ENCODE results near the gene ERAL1.
"Not testable (repeated sequence)": the region's sequence is repeated elsewhere in the genome, so short reads cannot be mapped to it uniquely, and the experiment has no call there.

Gene ERAL1

GRCh38 chr17:28901866-28902818 is 47.3 kb downstream of the ERAL1 start:
- DNase-seq, result no peak

GRCh38 chr17:28902819-28903545 is 48.2 kb downstream of the ERAL1 start, which contains the start of gene DHRS13:
DHRS13 (minus strand) TSS chr17:28903079; CDS start chr17:28902944, 135 bp downstream.
- DNase-seq, result peak; percentile 95

- DNase-seq, result not testable (repeated sequence)
Measured at GRCh38 chr17:28903546-28903841, 48.7 kb downstream of the ERAL1 start.

GRCh38 chr17:28904800-28905199 is 50.0 kb downstream of the ERAL1 start:
- no peak for DNase-seq

- no peak for DNase-seq
Measured at GRCh38 chr17:28906276-28906675, 51.5 kb downstream of the ERAL1 start.

GRCh38 chr17:28906706-28907438 is 52.1 kb downstream of the ERAL1 start:
- DNase-seq, result no peak

- no peak for DNase-seq
Measured at GRCh38 chr17:28907709-28908475, 53.1 kb downstream of the ERAL1 start.

GRCh38 chr17:28908640-28909167 is 53.9 kb downstream of the ERAL1 start:
- DNase-seq, result no peak

- no peak for DNase-seq
Measured at GRCh38 chr17:28910534-28910933, 55.7 kb downstream of the ERAL1 start.

Data from CD4-positive, alpha-beta T cell treated with Interleukin-15 for 1 hour (primary cell).